Osteoblast (primary cell): Measurements from ENCODE around the gene PXDN. TPM values are rescaled to one million over a fixed set of nuclear protein-coding genes. Genes with fewer than 3 reads are reported as not detected.
"Not testable (repeated sequence)": the region's sequence is repeated elsewhere in the genome, so short reads cannot be mapped to it uniquely, and the experiment has no call there.

Source experiments
- DNase-seq: peaks from one replicate; pipeline ENCODE4 v3.0.0; 2011; ENCODE audit warnings: low spot score, mixed read lengths; ENCODE audit not compliant: insufficient read length; ENCODE audit errors: missing footprints
- H2AFZ ChIP-seq: 2 replicates; pipeline ENCODE4 v1.6.0; 2011; ENCODE audit warnings: mild to moderate bottlenecking, low read length
- H3K27ac ChIP-seq: 2 replicates; pipeline ENCODE4 v1.5.1; 2011; ENCODE audit warnings: mild to moderate bottlenecking, low read depth, low read length, moderate library complexity
- H3K27me3 ChIP-seq: 2 replicates; pipeline ENCODE4 v1.6.0; 2012; ENCODE audit warnings: mild to moderate bottlenecking, control low read depth, inconsistent platforms, low read length, moderate library complexity; ENCODE audit not compliant: insufficient read depth
- H3K36me3 ChIP-seq: 2 replicates; pipeline ENCODE4 v1.5.1; 2011; ENCODE audit warnings: mild to moderate bottlenecking, low read length, control low read depth, moderate library complexity; ENCODE audit not compliant: insufficient read depth
- H3K4me1 ChIP-seq: 2 replicates; pipeline ENCODE4 v1.5.1; 2011; ENCODE audit warnings: mild to moderate bottlenecking, low read length, control low read depth, moderate library complexity; ENCODE audit not compliant: insufficient read depth
- H3K4me2 ChIP-seq: 2 replicates; pipeline ENCODE4 v1.6.0; 2011; ENCODE audit warnings: mild to moderate bottlenecking, low read length; ENCODE audit not compliant: insufficient read depth
- H3K4me3 ChIP-seq: fragments of 200-600 bp; sonication (generic); 3 replicates; pipeline ENCODE4 v1.5.1; 2012; ENCODE audit warnings: mild to moderate bottlenecking, low read length, inconsistent platforms; ENCODE audit not compliant: insufficient read depth
- H3K79me2 ChIP-seq: 2 replicates; pipeline ENCODE4 v1.6.0; 2012; ENCODE audit warnings: mild to moderate bottlenecking, low read length, control low read depth, inconsistent platforms; ENCODE audit not compliant: insufficient read depth
- H3K9me3 ChIP-seq: 2 replicates; pipeline ENCODE4 v1.5.1; 2011; ENCODE audit warnings: low read depth, low read length, control low read depth
- H4K20me1 ChIP-seq: 2 replicates; pipeline ENCODE4 v1.6.0; 2012; ENCODE audit warnings: mild to moderate bottlenecking, low read length, control low read depth; ENCODE audit not compliant: insufficient read depth
- CTCF ChIP-seq: IDR thresholded peaks from 2 replicates; pipeline ENCODE4 v1.5.1; 2011; ENCODE audit warnings: mild to moderate bottlenecking, low read depth, low read length, moderate library complexity; ENCODE audit errors: extremely low read depth
- total RNA-seq: library from RNA; depleted of rRNA; stranded (reverse); fragments of >200 nt; gene quantifications from 2 replicates; pipeline ENCODE4 v1.2.3, GENCODE V29; 2012

The PXDN gene
- total RNA-seq, 1 donor: 307 TPM

GRCh38 chr2:1625281-1626001 is 118.9 kb downstream of the PXDN start:
- peaks cover 6% of the 10 kb centered on the region for H3K36me3 ChIP-seq
- no peak overlapping the region for H3K4me3 ChIP-seq
- peaks cover 15% of the 10 kb centered on the region for H3K27me3 ChIP-seq
- H3K27ac ChIP-seq: no peak overlapping the region
- peak overlapping the region; percentile 13 for H3K4me2 ChIP-seq
- H2AFZ ChIP-seq: no peak overlapping the region
- TF ChIP-seq CTCF: no peak
- H3K9me3 ChIP-seq: no peaks in the 10 kb centered on the region
- peak; percentile 87 for DNase-seq
- H4K20me1 ChIP-seq: no peaks in the 10 kb centered on the region
- no peaks in the 10 kb centered on the region for H3K79me2 ChIP-seq
- H3K4me1 ChIP-seq: peaks cover 7% of the 10 kb centered on the region

GRCh38 chr2:1623906-1624445 is 120.3 kb downstream of the PXDN start:
- DNase-seq: peak; percentile 19
- no peaks in the 10 kb centered on the region for H3K36me3 ChIP-seq
- peaks cover 7% of the 10 kb centered on the region for H3K4me1 ChIP-seq
- H3K9me3 ChIP-seq: no peaks in the 10 kb centered on the region
- no peak overlapping the region for H3K27ac ChIP-seq
- peaks cover 17% of the 10 kb centered on the region for H3K27me3 ChIP-seq
- H3K79me2 ChIP-seq: no peaks in the 10 kb centered on the region
- TF ChIP-seq CTCF: no peak
- no peaks in the 10 kb centered on the region for H4K20me1 ChIP-seq
- no peak overlapping the region for H2AFZ ChIP-seq
- no peak overlapping the region for H3K4me3 ChIP-seq
- no peak overlapping the region for H3K4me2 ChIP-seq

- H3K27ac ChIP-seq: no peak overlapping the region
- no peaks in the 10 kb centered on the region for H3K9me3 ChIP-seq
- no peaks in the 10 kb centered on the region for H3K36me3 ChIP-seq
- no peak overlapping the region for H2AFZ ChIP-seq
- no peak overlapping the region for H3K4me3 ChIP-seq
- TF ChIP-seq CTCF: no peak
- no peaks in the 10 kb centered on the region for H3K79me2 ChIP-seq
- DNase-seq: peak; percentile 73
- peaks cover 7% of the 10 kb centered on the region for H3K4me1 ChIP-seq
- H4K20me1 ChIP-seq: no peaks in the 10 kb centered on the region
- peaks cover 22% of the 10 kb centered on the region for H3K27me3 ChIP-seq
- H3K4me2 ChIP-seq: no peak overlapping the region
Measured at GRCh38 chr2:1622521-1623200, 121.7 kb downstream of the PXDN start.

- not testable (repeated sequence) for H3K4me1 ChIP-seq, H2AFZ ChIP-seq, H3K4me3 ChIP-seq, H3K27ac ChIP-seq, H3K4me2 ChIP-seq, H3K36me3 ChIP-seq, H3K79me2 ChIP-seq, DNase-seq, H4K20me1 ChIP-seq, H3K9me3 ChIP-seq
- peaks cover 22% of the 10 kb centered on the region for H3K27me3 ChIP-seq
Measured at GRCh38 chr2:1621976-1622375, 122.3 kb downstream of the PXDN start.
